ENCODE measurements around the gene PHF21B.

The PHF21B gene

DNA sequence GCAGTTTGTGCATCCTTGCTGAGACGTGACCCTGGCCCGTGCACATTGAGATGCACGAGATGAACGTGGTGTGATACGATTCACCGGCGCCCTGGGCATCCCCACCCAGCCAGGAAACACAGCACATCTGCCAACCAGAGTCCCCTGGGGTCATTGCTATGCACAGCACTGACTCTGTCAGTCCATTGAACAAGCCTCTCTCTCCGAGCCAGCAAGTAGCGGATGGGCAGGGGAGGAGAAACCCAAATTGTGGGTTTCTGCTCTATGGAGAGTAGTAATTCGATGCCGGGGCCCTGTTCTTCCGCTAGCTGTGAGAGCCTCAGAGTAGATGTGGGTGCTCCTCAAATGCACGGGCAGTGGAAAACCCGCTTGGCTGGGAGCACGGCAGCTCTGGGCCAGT, 172.3 kb downstream of the PHF21B start:
- DNase-seq: no peak

DNA sequence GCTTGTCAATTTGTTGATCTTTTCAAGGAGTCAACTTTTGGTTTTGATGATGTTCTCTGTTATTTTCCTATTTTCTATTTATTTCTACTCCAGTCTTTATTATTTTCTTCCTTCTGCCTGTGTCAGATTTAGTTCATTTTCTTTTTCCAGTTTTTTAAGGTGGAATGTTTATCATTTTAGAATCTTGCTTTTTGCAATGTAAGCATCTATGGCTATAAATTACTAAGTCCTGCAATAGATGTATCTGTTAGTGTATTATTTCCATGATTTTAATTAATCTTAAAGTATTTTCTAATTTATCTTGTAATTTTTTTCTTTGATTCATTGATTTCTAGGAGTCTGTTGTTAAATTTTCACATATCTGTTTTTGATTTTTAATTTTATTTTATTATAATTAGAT, 175.7 kb downstream of the PHF21B start:
- no peak for DNase-seq

DNA sequence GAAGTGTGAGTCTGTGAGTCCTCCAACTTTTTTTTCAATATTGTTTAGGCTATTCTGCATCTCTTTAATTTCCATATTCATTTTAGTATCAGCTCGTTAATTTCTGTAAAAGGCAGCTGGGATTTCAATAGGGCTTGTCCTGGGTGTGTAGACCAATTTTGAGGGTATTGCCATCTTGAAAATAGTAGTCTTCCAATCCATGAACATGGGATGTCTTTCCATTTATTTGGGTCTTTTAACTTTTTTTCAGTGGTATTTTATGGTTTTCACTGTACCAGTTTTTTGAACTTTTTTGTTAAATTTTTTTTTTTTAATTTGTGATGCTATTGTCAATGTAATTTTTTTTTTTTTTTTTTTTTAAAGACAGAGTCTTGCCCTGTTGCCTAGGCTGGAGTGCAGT, 177.9 kb downstream of the PHF21B start:
- DNase-seq: no peak
